Endothelial cell of umbilical vein (primary cell): Measurements from ENCODE around the gene PDAP1. TPM values are rescaled to one million over a fixed set of nuclear protein-coding genes. Genes with fewer than 3 reads are reported as not detected.

ENCODE experiments used
- BruUV-seq: library from RNA; stranded (reverse); fragments of 400-500 nt; replicated peaks from 2 replicates; lab custom pipeline; 2021; lab: Mats Ljungman, UMichigan
- CTCF ChIA-PET: fragments of 300-600, 350-600 bp; sonication (Branson Sonifier 250); formaldehyde crosslinking; loops from one replicate; lab custom pipeline; 2021; ENCODE audit warnings: antibody characterized with exemption, inconsistent platforms; lab: Charles Lee
- POLR2A ChIA-PET: fragments of 300-600, 350-600 bp; sonication (Branson Sonifier 250); formaldehyde crosslinking; loops from one replicate; lab custom pipeline; 2021; ENCODE audit warnings: antibody characterized with exemption, inconsistent platforms; lab: Charles Lee
- DNase-seq: peaks from one replicate; pipeline ENCODE4 v3.0.0-alpha.2; 2011; ENCODE audit warnings: low read depth, low spot score
- FAIRE-seq: peaks from 2 replicates; lab custom pipeline; 2011; peaks lifted over from hg19 to GRCh38; lab: Jason Lieb, UNC
- H2AFZ ChIP-seq: 2 replicates; pipeline ENCODE4 v1.6.0; 2012; ENCODE audit warnings: low read depth, low read length, control low read depth, inconsistent platforms
- H3K27ac ChIP-seq: 2 replicates; pipeline ENCODE4 v1.5.1; 2011; ENCODE audit warnings: low read depth, mild to moderate bottlenecking, control low read depth, low read length, moderate library complexity; ENCODE audit not compliant: insufficient read depth
- H3K27me3 ChIP-seq, 2 experiments: 2 replicates each; pipeline versions ENCODE4 v1.6.0 to v1.6.1; 2011; ENCODE audit warnings: low read length in 2 of 2, mixed read lengths in 1 of 2; ENCODE audit not compliant: control insufficient read depth in 2 of 2, insufficient read depth in 2 of 2
- H3K36me3 ChIP-seq, 2 experiments: 2 replicates in 1 of 2; 3 replicates in 1 of 2; pipeline ENCODE4 v1.5.1; 2011; ENCODE audit warnings: low read length in 2 of 2, mild to moderate bottlenecking in 1 of 2, moderate library complexity in 1 of 2; ENCODE audit not compliant: control insufficient read depth in 2 of 2, insufficient read depth in 2 of 2; ENCODE audit errors: extremely low read depth in 1 of 2
- H3K4me1 ChIP-seq: 3 replicates; pipeline ENCODE4 v1.5.1; 2011; ENCODE audit warnings: mild to moderate bottlenecking, low read length; ENCODE audit not compliant: control insufficient read depth, insufficient read depth; ENCODE audit errors: extremely low read depth
- H3K4me2 ChIP-seq: 2 replicates; pipeline ENCODE4 v1.6.1; 2011; ENCODE audit warnings: low read length, control low read depth, mixed read lengths; ENCODE audit not compliant: insufficient read depth
- H3K4me3 ChIP-seq, 3 experiments: fragments of 200-600 bp in 1 of 3; sonication (generic), shearing (Covaris generic) in 1 of 3; replicated peaks in 1 of 3; 2 replicates each; pipeline ENCODE4 v1.5.1; 2011 to 2016; ENCODE audit warnings: control low read depth in 3 of 3, low read length in 3 of 3, mild to moderate bottlenecking in 2 of 3, inconsistent platforms in 1 of 3, low read depth in 1 of 3, moderate library complexity in 1 of 3; ENCODE audit not compliant: insufficient read depth in 1 of 3
- H3K79me2 ChIP-seq: 2 replicates; pipeline ENCODE4 v1.6.0; 2012; ENCODE audit warnings: low read length, inconsistent platforms; ENCODE audit not compliant: control insufficient read depth, insufficient read depth
- H3K9ac ChIP-seq: replicated peaks from 2 replicates; pipeline ENCODE3; 2011; ENCODE audit warnings: low read length, control low read depth; ENCODE audit not compliant: insufficient read depth; ENCODE audit errors: extremely low read depth
- H3K9me1 ChIP-seq: replicated peaks from 3 replicates; pipeline ENCODE4 v1.6.0; 2011; ENCODE audit warnings: mild to moderate bottlenecking, low read length; ENCODE audit not compliant: control insufficient read depth, insufficient read depth; ENCODE audit errors: extremely low read depth
- H3K9me3 ChIP-seq: replicated peaks from 2 replicates; pipeline ENCODE4 v1.5.1; 2012; ENCODE audit warnings: low read length, inconsistent platforms; ENCODE audit not compliant: control insufficient read depth, insufficient read depth
- H4K20me1 ChIP-seq: replicated peaks from 2 replicates; pipeline ENCODE3; 2011; ENCODE audit warnings: mild to moderate bottlenecking, low read length; ENCODE audit not compliant: control insufficient read depth, insufficient read depth; ENCODE audit errors: extremely low read depth
- GATA2 ChIP-seq: IDR thresholded peaks from 2 replicates; pipeline ENCODE4 v1.7.0; 2011; ENCODE audit warnings: low read depth, mild to moderate bottlenecking, moderate library complexity, mixed read lengths, low read length; ENCODE audit not compliant: insufficient read length, insufficient read depth
- JUN ChIP-seq: IDR thresholded peaks from 2 replicates; pipeline ENCODE4 v1.6.1; 2011; ENCODE audit warnings: borderline replicate concordance, low read depth; ENCODE audit not compliant: insufficient read length, insufficient read depth
- MAX ChIP-seq: IDR thresholded peaks from 2 replicates; pipeline ENCODE4 v1.6.1; 2011; ENCODE audit not compliant: insufficient read depth, insufficient read length
- MYC ChIP-seq: IDR thresholded peaks from one replicate; pipeline ENCODE4 v1.6.1; 2011; ENCODE audit warnings: mild to moderate bottlenecking, low read depth, low read length
- POLR2A ChIP-seq: IDR thresholded peaks from 2 replicates; pipeline ENCODE4 v1.6.1; 2012; ENCODE audit warnings: low read depth, mild to moderate bottlenecking, control low read depth, low read length
- POLR2AphosphoS5 ChIP-seq: IDR thresholded peaks from 2 replicates; pipeline ENCODE4 v1.6.1; 2012; ENCODE audit warnings: low read depth, mild to moderate bottlenecking, control low read depth, low read length, moderate library complexity; ENCODE audit not compliant: insufficient read depth
- dilution Hi-C: fragments of 300-500 bp; cut with MboI; formaldehyde crosslinking; loops from one replicate; pipeline ENCODE4 v1.15.0; 2019; ENCODE audit warnings: low sequenced_read_pairs; ENCODE audit not compliant: extremely low pct_ligation_motif_present
- intact Hi-C: fragments of 100-400 bp; cut with micrococcal nuclease; formaldehyde crosslinking; loops from one replicate; pipeline ENCODE4 v1.10.0; 2022
- polyA plus RNA-seq, 4 experiments: library from polyadenylated mRNA; depleted of rRNA in 3 of 4; stranded (reverse) in 3 of 4; unstranded in 1 of 4; fragments of >200 nt; gene quantifications; 2 replicates each; pipeline versions ENCODE4 v1.2.1 to v1.2.3, GENCODE V29; 2011 to 2012; ENCODE audit warnings: missing spikeins in 1 of 4
- total RNA-seq: library from RNA; stranded (reverse); gene quantifications from 2 replicates; pipeline ENCODE4 v1.2.3, GENCODE V29; 2021

Gene PDAP1
- total and polyA plus RNA-seq, 2 donors (not counting 3 experiments of a cell fraction or from before 2014, with no cell fraction given): 32.6 to 150 TPM

GRCh38 chr7:99371376-99371920 lies 36.9 kb downstream of the PDAP1 start:
- DNase-seq (no peak), FAIRE-seq (no peak)
- BruUV-seq: no TSS peak
- Histone ChIP-seq H3K27me3 (no peaks in the 10 kb centered on the region), H3K9me3 (no peaks in the 10 kb centered on the region), H2AFZ (no peak overlapping the region), H4K20me1 (no peaks in the 10 kb centered on the region), H3K4me2 (no peak overlapping the region), H3K36me3 (peaks cover 4 to 7% of the 10 kb centered on the region in 2 experiments), H3K9me1 (no peaks in the 10 kb centered on the region), H3K27ac (no peak overlapping the region), H3K79me2 (peaks cover 12% of the 10 kb centered on the region), H3K9ac (no peak overlapping the region), H3K4me1 (peaks cover 7% of the 10 kb centered on the region), H3K4me3 (no peak overlapping the region)
- ChIA-PET POLR2A (no interaction called here), CTCF (interaction anchor here (1.0 to 1.2 kb wide), 2 partner anchors 15 to 44 kb away, joined by 3 to 4 read pairs; no protein-coding TSS in a partner anchor)
- intact Hi-C loops (no loop called here), dilution Hi-C loops (no loop called here)
- TF ChIP-seq MAX: no peak

GRCh38 chr7:99369767-99370391 lies 38.5 kb downstream of the PDAP1 start:
- Histone ChIP-seq H3K27me3 (no peaks in the 10 kb centered on the region), H3K9ac (no peak overlapping the region), H3K4me1 (no peaks in the 10 kb centered on the region), H4K20me1 (no peaks in the 10 kb centered on the region), H3K9me1 (no peaks in the 10 kb centered on the region), H3K4me3 (no peak overlapping the region), H3K79me2 (no peaks in the 10 kb centered on the region), H3K36me3 (peaks cover 6 to 8% of the 10 kb centered on the region in 2 experiments), H3K9me3 (no peaks in the 10 kb centered on the region), H3K27ac (no peak overlapping the region), H3K4me2 (no peak overlapping the region), H2AFZ (no peak overlapping the region)
- dilution Hi-C loops: no loop called here
- BruUV-seq: no TSS peak
- DNase-seq (no peak), FAIRE-seq (no peak)
- CTCF ChIA-PET: interaction anchor here (0.9 to 1.9 kb wide), 2 partner anchors 39 to 211 kb away, joined by 5 to 7 read pairs; partner anchors contain the start of genes BUD31 and PDAP1
- POLR2A ChIA-PET: no interaction called here
- intact Hi-C loops: no loop called here
- no peak for TF ChIP-seq MYC
- TF ChIP-seq GATA2: no peak
- TF ChIP-seq POLR2A: no peak
- no peak for TF ChIP-seq POLR2AphosphoS5
- TF ChIP-seq JUN: no peak
